ENCODE measurements around the gene RNU7-1.

RNU7-1 gene

GRCh38 chr12:6919588-6919987, 24.0 kb upstream of the RNU7-1 start:
- TF ChIP-seq, protein P1, sequence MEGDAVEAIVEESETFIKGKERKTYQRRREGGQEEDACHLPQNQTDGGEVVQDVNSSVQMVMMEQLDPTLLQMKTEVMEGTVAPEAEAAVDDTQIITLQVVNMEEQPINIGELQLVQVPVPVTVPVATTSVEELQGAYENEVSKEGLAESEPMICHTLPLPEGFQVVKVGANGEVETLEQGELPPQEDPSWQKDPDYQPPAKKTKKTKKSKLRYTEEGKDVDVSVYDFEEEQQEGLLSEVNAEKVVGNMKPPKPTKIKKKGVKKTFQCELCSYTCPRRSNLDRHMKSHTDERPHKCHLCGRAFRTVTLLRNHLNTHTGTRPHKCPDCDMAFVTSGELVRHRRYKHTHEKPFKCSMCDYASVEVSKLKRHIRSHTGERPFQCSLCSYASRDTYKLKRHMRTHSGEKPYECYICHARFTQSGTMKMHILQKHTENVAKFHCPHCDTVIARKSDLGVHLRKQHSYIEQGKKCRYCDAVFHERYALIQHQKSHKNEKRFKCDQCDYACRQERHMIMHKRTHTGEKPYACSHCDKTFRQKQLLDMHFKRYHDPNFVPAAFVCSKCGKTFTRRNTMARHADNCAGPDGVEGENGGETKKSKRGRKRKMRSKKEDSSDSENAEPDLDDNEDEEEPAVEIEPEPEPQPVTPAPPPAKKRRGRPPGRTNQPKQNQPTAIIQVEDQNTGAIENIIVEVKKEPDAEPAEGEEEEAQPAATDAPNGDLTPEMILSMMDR (IDR thresholded peaks at IDR 0.05; ENCODE audit: control insufficient read depth, insufficient read depth, low read depth, low read length, missing control alignments): no peak
- no peak overlapping the region for H3K4me3 ChIP-seq (ENCODE audit: control insufficient read depth, low read depth, low read length)
- no peak for DNase-seq (ENCODE audit: low read depth)

DNA sequence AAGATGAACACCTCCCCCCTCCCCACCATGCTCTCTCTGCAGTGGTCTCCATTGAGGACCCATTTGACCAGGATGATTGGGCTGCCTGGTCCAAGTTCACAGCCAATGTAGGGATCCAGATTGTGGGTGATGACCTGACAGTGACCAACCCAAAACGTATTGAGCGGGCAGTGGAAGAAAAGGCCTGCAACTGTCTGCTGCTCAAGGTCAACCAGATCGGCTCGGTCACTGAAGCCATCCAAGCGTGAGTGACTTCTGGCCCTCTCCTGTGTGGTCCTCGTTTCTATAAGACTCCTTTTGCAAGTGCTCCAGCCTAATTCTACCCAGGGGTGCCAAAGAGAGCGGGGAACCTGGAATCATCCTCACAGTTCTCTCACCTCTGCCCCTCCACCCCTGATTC, 22.1 kb upstream of the RNU7-1 start:
- no peak for DNase-seq (ENCODE audit: low read depth)
- H3K4me3 ChIP-seq (ENCODE audit: control insufficient read depth, low read depth, low read length): no peak overlapping the region
- TF ChIP-seq, protein P1 (IDR thresholded peaks at IDR 0.05; ENCODE audit: control insufficient read depth, insufficient read depth, low read depth, low read length, missing control alignments): no peak

- H3K4me3 ChIP-seq (ENCODE audit: control insufficient read depth, low read depth, low read length): no peak overlapping the region
- no peak for DNase-seq (ENCODE audit: low read depth)
- TF ChIP-seq, protein P1 (IDR thresholded peaks at IDR 0.05; ENCODE audit: control insufficient read depth, insufficient read depth, low read depth, low read length, missing control alignments): no peak
These were observed 21.3 kb upstream of the RNU7-1 start for GRCh38 chr12:6921996-6922946.

DNA sequence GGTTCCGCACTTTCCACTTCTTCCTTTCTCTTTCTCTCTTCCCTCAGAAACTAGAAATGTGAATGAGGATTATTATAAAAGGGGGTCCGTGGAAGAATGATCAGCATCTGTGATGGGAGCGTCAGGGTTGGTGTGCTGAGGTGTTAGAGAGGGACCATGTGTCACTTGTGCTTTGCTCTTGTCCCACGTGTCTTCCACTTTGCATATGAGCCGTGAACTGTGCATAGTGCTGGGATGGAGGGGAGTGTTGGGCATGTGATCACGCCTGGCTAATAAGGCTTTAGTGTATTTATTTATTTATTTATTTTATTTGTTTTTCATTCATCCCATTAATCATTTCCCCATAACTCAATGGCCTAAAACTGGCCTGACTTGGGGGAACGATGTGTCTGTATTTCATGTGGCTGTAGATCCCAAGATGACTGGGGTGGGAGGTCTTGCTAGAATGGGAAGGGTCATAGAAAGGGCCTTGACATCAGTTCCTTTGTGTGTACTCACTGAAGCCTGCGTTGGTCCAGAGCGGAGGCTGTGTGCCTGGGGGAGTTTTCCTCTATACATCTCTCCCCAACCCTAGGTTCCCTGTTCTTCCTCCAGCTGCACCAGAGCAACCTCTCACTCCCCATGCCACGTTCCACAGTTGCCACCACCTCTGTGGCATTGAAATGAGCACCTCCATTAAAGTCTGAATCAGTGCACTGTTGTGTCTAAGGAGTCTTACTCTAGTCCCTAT, 20.4 kb upstream of the RNU7-1 start:
- no peak overlapping the region for H3K4me3 ChIP-seq (ENCODE audit: control insufficient read depth, low read depth, low read length)
- no peak for DNase-seq (ENCODE audit: low read depth)
- TF ChIP-seq, protein P1 (IDR thresholded peaks at IDR 0.05; ENCODE audit: control insufficient read depth, insufficient read depth, low read depth, low read length, missing control alignments): no peak

GRCh38 chr12:6923851-6924250, 19.8 kb upstream of the RNU7-1 start:
- TF ChIP-seq, protein P1 (IDR thresholded peaks at IDR 0.05; ENCODE audit: control insufficient read depth, insufficient read depth, low read depth, low read length, missing control alignments): no peak
- no peak for DNase-seq (ENCODE audit: low read depth)
- H3K4me3 ChIP-seq (ENCODE audit: control insufficient read depth, low read depth, low read length): no peak overlapping the region

DNA sequence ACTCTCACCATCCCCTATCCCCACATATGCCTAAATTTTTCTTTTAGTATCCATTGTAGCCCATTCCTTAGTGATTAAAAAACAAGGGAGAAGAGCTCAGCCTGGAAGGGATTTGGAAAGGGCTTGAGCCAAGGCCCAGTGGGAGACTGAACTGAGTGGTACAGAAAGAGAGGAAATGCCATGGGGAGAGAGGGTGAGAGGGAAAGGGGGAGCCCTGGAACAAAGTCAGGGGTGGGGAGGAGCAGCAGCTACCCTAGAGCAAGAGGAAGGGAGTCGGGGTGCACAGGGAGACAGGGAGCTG, 18.4 kb upstream of the RNU7-1 start:
- TF ChIP-seq, protein P1 (IDR thresholded peaks at IDR 0.05; ENCODE audit: control insufficient read depth, insufficient read depth, low read depth, low read length, missing control alignments): no peak
- no peak overlapping the region for H3K4me3 ChIP-seq (ENCODE audit: control insufficient read depth, low read depth, low read length)
- DNase-seq (ENCODE audit: low read depth): no peak
